PC-9 (cell line): ENCODE measurements around the gene KCNC1. TPM values are rescaled to one million over a fixed set of nuclear protein-coding genes. Genes with fewer than 3 reads are reported as not detected.

Experiments used
- BruUV-seq: library from RNA; stranded (reverse); fragments of 400-500 nt; replicated peaks from 2 replicates; lab custom pipeline; 2021; lab: Mats Ljungman, UMichigan
- CTCF ChIA-PET: fragments of 300-600 bp; sonication (Branson Sonifier 250); formaldehyde crosslinking; loops from one replicate; lab custom pipeline; 2022; ENCODE audit warnings: antibody characterized with exemption; lab: Charles Lee
- POLR2A ChIA-PET: fragments of 300-600 bp; sonication (Branson Sonifier 250); formaldehyde crosslinking; loops from one replicate; lab custom pipeline; 2022; ENCODE audit warnings: antibody characterized with exemption; ENCODE audit not compliant: unreplicated experiment; lab: Charles Lee
- DNase-seq, 2 experiments: peaks; one replicate each; pipeline versions ENCODE4 v3.0.0 to v3.0.0-alpha.2; 2015 to 2022; ENCODE audit warnings: mixed read lengths in 1 of 2
- H2AFZ ChIP-seq: fragments of 200-600 bp; sonication (generic); 2 replicates; pipeline ENCODE4 v1.8.1; 2017; ENCODE audit warnings: antibody characterized with exemption
- H3F3A ChIP-seq: fragments of 200-600 bp; sonication (generic); 2 replicates; pipeline ENCODE4 v1.8.1; 2017; ENCODE audit warnings: antibody characterized with exemption, mild to moderate bottlenecking, low read depth; ENCODE audit not compliant: insufficient read depth
- H3K27ac ChIP-seq: fragments of 200-600 bp; sonication (generic); 2 replicates; pipeline ENCODE4 v1.6.1; 2016; ENCODE audit warnings: mixed run types
- H3K27me3 ChIP-seq: fragments of 200-600 bp; sonication (generic); 2 replicates; pipeline ENCODE4 v1.6.1; 2016; ENCODE audit warnings: low read depth, mixed run types; ENCODE audit not compliant: insufficient read depth
- H3K36me3 ChIP-seq: fragments of 200-600 bp; sonication (generic); 2 replicates; pipeline ENCODE4 v1.6.1; 2016; ENCODE audit warnings: low read depth, mixed run types
- H3K4me1 ChIP-seq: fragments of 200-600 bp; sonication (generic); replicated peaks from 2 replicates; pipeline ENCODE4 v1.6.1; 2016; ENCODE audit warnings: mixed run types; ENCODE audit not compliant: insufficient read depth
- H3K4me2 ChIP-seq: fragments of 200-600 bp; sonication (generic); 2 replicates; pipeline ENCODE4 v1.6.1; 2017; ENCODE audit warnings: mixed run types
- H3K4me3 ChIP-seq: fragments of 200-600 bp; sonication (generic); 2 replicates; pipeline ENCODE4 v1.6.1; 2016; ENCODE audit warnings: mixed run types
- H3K79me2 ChIP-seq: fragments of 200-600 bp; sonication (generic); 2 replicates; pipeline ENCODE4 v1.6.1; 2017; ENCODE audit warnings: low read depth, mixed run types
- H3K9me2 ChIP-seq: fragments of 200-600 bp; sonication (generic); 2 replicates; pipeline ENCODE4 v1.8.1; 2017; ENCODE audit warnings: mild to moderate bottlenecking; ENCODE audit not compliant: insufficient read depth
- H3K9me3 ChIP-seq: fragments of 200-600 bp; sonication (generic); 2 replicates; pipeline ENCODE4 v1.8.1; 2016; ENCODE audit warnings: low read depth; ENCODE audit not compliant: insufficient read depth
- H4K20me1 ChIP-seq: fragments of 200-600 bp; sonication (generic); 2 replicates; pipeline ENCODE4 v1.8.1; 2017; ENCODE audit not compliant: insufficient read depth
- EZH2 ChIP-seq: fragments of 200-600 bp; sonication (generic); IDR thresholded peaks from 2 replicates; pipeline ENCODE4 v1.8.0; 2017; ENCODE audit warnings: antibody characterized with exemption, low read depth
- intact Hi-C: fragments of 100-400 bp; cut with micrococcal nuclease; formaldehyde crosslinking; loops from one replicate; pipeline ENCODE4 v1.10.0; 2022; ENCODE audit not compliant: unreplicated experiment
- total RNA-seq: library from RNA; stranded (reverse); gene quantifications from 2 replicates; pipeline ENCODE4 v1.2.3, GENCODE V29; 2021
- TF ChIP-seq, protein P1 (sequence below): fragments of 200-600 bp; sonication (generic); conservative IDR thresholded peaks from 2 replicates; pipeline ENCODE4 v1.6.1; 2017; ENCODE audit warnings: mixed run types, antibody characterized with exemption, mild to moderate bottlenecking, moderate library complexity

Gene KCNC1
- total RNA-seq, 1 experiment from 2014 or later = not detected

DNA sequence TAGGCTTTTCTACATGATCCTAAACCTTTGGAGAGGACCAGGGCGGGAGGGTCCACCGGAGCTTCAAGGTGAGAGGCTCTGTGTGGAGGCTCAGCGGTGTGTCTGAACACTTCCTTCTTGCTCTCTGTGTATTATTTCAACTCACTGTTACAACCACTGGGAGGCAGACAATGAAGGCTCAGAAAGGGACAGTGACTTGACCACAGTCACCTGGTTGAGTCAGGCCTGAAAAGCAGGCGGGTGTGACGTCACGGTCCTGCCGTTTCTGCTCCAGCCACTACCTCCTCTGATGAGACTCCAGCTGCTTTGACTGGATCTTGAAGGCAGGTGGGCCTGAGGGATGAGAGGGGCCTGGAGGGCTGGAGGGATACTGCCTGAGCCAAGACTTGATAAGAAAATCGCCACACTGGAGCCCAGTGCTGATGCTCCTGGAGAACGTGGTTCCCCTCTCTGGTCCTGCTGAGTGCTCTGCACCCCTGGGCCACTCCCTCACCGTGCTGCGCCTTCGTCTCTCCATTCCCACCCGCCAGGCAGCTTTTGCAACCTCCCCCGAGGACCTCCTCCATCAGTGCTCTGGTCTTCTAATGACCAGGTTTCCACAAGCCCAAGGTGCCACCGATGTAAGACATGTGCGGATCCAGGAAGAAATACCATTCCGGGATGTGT is 27.9 kb downstream of the KCNC1 start:
- no peaks in the 10 kb centered on the region for H3K36me3 ChIP-seq
- H3K27ac ChIP-seq = no peak overlapping the region
- H4K20me1 ChIP-seq = no peaks in the 10 kb centered on the region
- TF ChIP-seq EZH2 = no peak
- TF ChIP-seq, protein P1, sequence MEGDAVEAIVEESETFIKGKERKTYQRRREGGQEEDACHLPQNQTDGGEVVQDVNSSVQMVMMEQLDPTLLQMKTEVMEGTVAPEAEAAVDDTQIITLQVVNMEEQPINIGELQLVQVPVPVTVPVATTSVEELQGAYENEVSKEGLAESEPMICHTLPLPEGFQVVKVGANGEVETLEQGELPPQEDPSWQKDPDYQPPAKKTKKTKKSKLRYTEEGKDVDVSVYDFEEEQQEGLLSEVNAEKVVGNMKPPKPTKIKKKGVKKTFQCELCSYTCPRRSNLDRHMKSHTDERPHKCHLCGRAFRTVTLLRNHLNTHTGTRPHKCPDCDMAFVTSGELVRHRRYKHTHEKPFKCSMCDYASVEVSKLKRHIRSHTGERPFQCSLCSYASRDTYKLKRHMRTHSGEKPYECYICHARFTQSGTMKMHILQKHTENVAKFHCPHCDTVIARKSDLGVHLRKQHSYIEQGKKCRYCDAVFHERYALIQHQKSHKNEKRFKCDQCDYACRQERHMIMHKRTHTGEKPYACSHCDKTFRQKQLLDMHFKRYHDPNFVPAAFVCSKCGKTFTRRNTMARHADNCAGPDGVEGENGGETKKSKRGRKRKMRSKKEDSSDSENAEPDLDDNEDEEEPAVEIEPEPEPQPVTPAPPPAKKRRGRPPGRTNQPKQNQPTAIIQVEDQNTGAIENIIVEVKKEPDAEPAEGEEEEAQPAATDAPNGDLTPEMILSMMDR = no peak
- ChIA-PET POLR2A (no interaction called here), CTCF (no interaction called here)
- BruUV-seq = no TSS peak
- H3K9me3 ChIP-seq = no peaks in the 10 kb centered on the region
- no peak overlapping the region for H3K4me3 ChIP-seq
- no peaks in the 10 kb centered on the region for H3K79me2 ChIP-seq
- H3K27me3 ChIP-seq = 0 out of 2 replicates have a peak, but pooled peaks cover 7% of the 10 kb centered on the region
- no peak overlapping the region for H3K4me2 ChIP-seq
- DNase-seq = no peak
- no peak overlapping the region for H2AFZ ChIP-seq
- no peaks in the 10 kb centered on the region for H3K9me2 ChIP-seq
- intact Hi-C loops = loop anchor here (5.0 kb wide), 1 partner anchor 50 kb away; no protein-coding TSS in a partner anchor
- no peaks in the 10 kb centered on the region for H3K4me1 ChIP-seq
- H3F3A ChIP-seq = no peaks in the 10 kb centered on the region

DNA sequence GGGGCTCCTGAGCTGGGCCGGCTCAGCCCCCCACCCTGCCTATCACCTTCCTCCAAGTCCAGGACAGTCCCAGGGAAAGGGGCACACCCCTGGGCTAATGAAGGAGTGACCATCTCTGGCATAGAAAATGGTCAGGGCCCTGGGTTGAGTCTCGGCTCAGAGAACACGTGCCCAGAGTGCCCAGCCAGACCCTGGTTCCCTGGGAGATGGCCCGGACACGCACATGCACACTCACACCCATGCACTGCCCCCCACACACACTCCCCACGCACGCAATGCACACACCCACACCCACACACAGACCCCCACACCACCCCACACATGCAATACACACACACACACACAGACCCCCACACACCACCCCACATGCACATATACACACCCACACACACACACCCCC is 28.7 kb downstream of the KCNC1 start:
- no TSS peak for BruUV-seq
- Histone ChIP-seq H4K20me1 (no peaks in the 10 kb centered on the region), H2AFZ (no peak overlapping the region), H3K27me3 (0 out of 2 replicates have a peak, but pooled peaks cover 1% of the 10 kb centered on the region), H3K9me2 (no peaks in the 10 kb centered on the region), H3K4me2 (no peak overlapping the region), H3K4me1 (no peaks in the 10 kb centered on the region), H3K27ac (no peak overlapping the region), H3K36me3 (no peaks in the 10 kb centered on the region), H3F3A (no peaks in the 10 kb centered on the region), H3K79me2 (no peaks in the 10 kb centered on the region), H3K4me3 (no peak overlapping the region), H3K9me3 (no peaks in the 10 kb centered on the region)
- ChIA-PET POLR2A (no interaction called here), CTCF (no interaction called here)
- TF ChIP-seq, protein P1 = no peak
- no peak for DNase-seq
- intact Hi-C loops = loop anchor here (5.0 kb wide), 1 partner anchor 49 kb away; no protein-coding TSS in a partner anchor

DNA sequence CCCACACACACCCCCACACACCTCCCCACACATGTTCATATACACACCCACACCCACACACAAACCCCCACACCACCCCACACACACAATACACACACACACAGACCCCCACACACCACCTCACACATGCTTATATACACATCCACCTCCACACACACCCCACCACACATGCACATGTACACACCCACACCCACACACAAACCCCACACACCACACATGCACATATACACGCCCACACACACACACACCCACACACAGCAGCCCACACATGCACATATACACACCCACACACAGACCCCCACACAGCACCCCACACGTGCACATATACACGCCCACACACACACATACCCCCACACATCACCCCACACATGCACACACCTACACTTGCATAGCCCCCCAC is 29.1 kb downstream of the KCNC1 start:
- Histone ChIP-seq H4K20me1 (no peaks in the 10 kb centered on the region), H3K27ac (no peak overlapping the region), H3K27me3 (no peaks in the 10 kb centered on the region), H3F3A (no peaks in the 10 kb centered on the region), H3K4me2 (no peak overlapping the region), H3K4me1 (no peaks in the 10 kb centered on the region), H3K4me3 (no peak overlapping the region), H3K79me2 (no peaks in the 10 kb centered on the region), H3K9me3 (no peaks in the 10 kb centered on the region), H3K9me2 (no peaks in the 10 kb centered on the region), H3K36me3 (no peaks in the 10 kb centered on the region), H2AFZ (no peak overlapping the region)
- TF ChIP-seq, protein P1 = no peak
- no TSS peak for BruUV-seq
- no peak for DNase-seq
- POLR2A ChIA-PET = no interaction called here
- CTCF ChIA-PET = no interaction called here
- intact Hi-C loops = loop anchor here (5.0 kb wide), 1 partner anchor 49 kb away; no protein-coding TSS in a partner anchor
